Liver (tissue), 9 donors: ENCODE data around the gene TNS1. TPM values are rescaled to one million over a fixed set of nuclear protein-coding genes. Genes with fewer than 3 reads are reported as not detected.

Experiments
- DNase-seq: peaks from one replicate; pipeline ENCODE4 v3.0.0-alpha.2; 2017; ENCODE audit warnings: low spot score
- H3K27ac ChIP-seq, 2 donors: one replicate each; pipeline ENCODE4 v1.7.0; 2013; ENCODE audit warnings: inconsistent platforms in 2 of 2, low read length in 2 of 2, control low read depth in 1 of 2, low read depth in 1 of 2, mild to moderate bottlenecking in 1 of 2
- H3K27me3 ChIP-seq, 4 donors: one replicate each; pipeline versions ENCODE4 v1.6.1 to v1.7.0; 2013; ENCODE audit warnings: low read length in 3 of 4, inconsistent platforms in 1 of 4, mild to moderate bottlenecking in 1 of 4, moderate library complexity in 1 of 4; ENCODE audit not compliant: control insufficient read depth in 4 of 4, insufficient read depth in 4 of 4
- H3K36me3 ChIP-seq, 4 donors: one replicate each; pipeline versions ENCODE4 v1.6.1 to v1.7.0; 2013; ENCODE audit warnings: low read length in 3 of 4, mild to moderate bottlenecking in 3 of 4, low read depth in 1 of 4, moderate library complexity in 1 of 4; ENCODE audit not compliant: control insufficient read depth in 4 of 4, insufficient read depth in 3 of 4
- H3K4me1 ChIP-seq, 4 donors: one replicate each; pipeline versions ENCODE4 v1.6.1 to v1.7.0; 2013; ENCODE audit warnings: low read length in 3 of 4, mild to moderate bottlenecking in 3 of 4, moderate library complexity in 1 of 4; ENCODE audit not compliant: control insufficient read depth in 4 of 4, insufficient read depth in 4 of 4
- H3K4me3 ChIP-seq, 3 donors: one replicate each; pipeline versions ENCODE4 v1.6.1 to v1.7.0; 2013; ENCODE audit warnings: low read length in 3 of 3, control low read depth in 1 of 3, low read depth in 1 of 3, mild to moderate bottlenecking in 1 of 3
- H3K9ac ChIP-seq, 2 donors: one replicate each; pipeline ENCODE4 v1.7.0; 2013; ENCODE audit warnings: low read length in 2 of 2, mild to moderate bottlenecking in 2 of 2, moderate library complexity in 2 of 2, control low read depth in 1 of 2, low read depth in 1 of 2
- H3K9me3 ChIP-seq, 4 donors: one replicate each; pipeline versions ENCODE4 v1.6.1 to v1.7.0; 2013; ENCODE audit warnings: low read length in 3 of 4; ENCODE audit not compliant: control insufficient read depth in 4 of 4
- FOXA1 ChIP-seq: IDR thresholded peaks from 2 replicates; pipeline ENCODE4 v1.6.1; 2016; ENCODE audit warnings: antibody characterized with exemption
- FOXA2 ChIP-seq: IDR thresholded peaks from 2 replicates; pipeline ENCODE4 v1.6.1; 2016; ENCODE audit warnings: antibody characterized with exemption
- GABPA ChIP-seq, 2 donors: IDR thresholded peaks in 1 of 2; conservative IDR thresholded peaks in 1 of 2; 2 replicates each; pipeline ENCODE4 v1.6.1; 2016; ENCODE audit warnings: antibody characterized with exemption in 2 of 2, mild to moderate bottlenecking in 1 of 2, moderate library complexity in 1 of 2
- HNF4A ChIP-seq, 2 donors: conservative IDR thresholded peaks; 2 replicates each; pipeline ENCODE4 v1.6.1; 2016; ENCODE audit warnings: antibody characterized with exemption in 2 of 2, mild to moderate bottlenecking in 2 of 2
- JUND ChIP-seq, 2 donors: IDR thresholded peaks; 2 replicates each; pipeline ENCODE4 v1.6.1; 2016; ENCODE audit warnings: antibody characterized with exemption in 2 of 2
- MAX ChIP-seq: IDR thresholded peaks from 2 replicates; pipeline ENCODE4 v1.6.1; 2016; ENCODE audit warnings: antibody characterized with exemption
- RAD21 ChIP-seq, 2 donors: IDR thresholded peaks; 2 replicates each; pipeline ENCODE4 v1.6.1; 2016; ENCODE audit warnings: antibody characterized with exemption in 2 of 2, mild to moderate bottlenecking in 2 of 2
- TAF1 ChIP-seq: conservative IDR thresholded peaks from 2 replicates; pipeline ENCODE4 v1.6.1; 2016; ENCODE audit warnings: antibody characterized with exemption, mild to moderate bottlenecking
- ZBTB33 ChIP-seq: IDR thresholded peaks from 2 replicates; pipeline ENCODE4 v1.6.1; 2016; ENCODE audit warnings: antibody characterized with exemption
- WGBS: extraction: QIAGEN DNeasy Blood & Tissue Kit; methylation state at CpG from one replicate; pipeline ENCODE4 v1.1.7; 2013; 5-methylcytosine and 5-hydroxymethylcytosine counted together
- polyA plus RNA-seq, 2 donors: library from polyadenylated mRNA; stranded (reverse) in 1 of 2; unstranded in 1 of 2; fragments of 200-250 nt in 1 of 2; fragments of >200 nt in 1 of 2; fragmentation: Nextera tagmentation in 1 of 2; extraction: Ambion mirVana in 1 of 2; gene quantifications; one replicate each; pipeline versions ENCODE4 v1.2.1 to v1.2.3, GENCODE V29; 2013 to 2015
- total RNA-seq, 2 donors: library from RNA; depleted of rRNA; stranded (reverse); fragments of >200 nt; gene quantifications; one replicate each; pipeline ENCODE4 v1.2.3, GENCODE V29; 2014
- donor health status: healthy.
- donor health status: healthy.
- donor health status: healthy.
- donor health status: healthy.
- donor health status: healthy.

The TNS1 gene
- total and polyA plus RNA-seq, 4 donors = 16.3 to 128 (median 57.3) TPM

DNA sequence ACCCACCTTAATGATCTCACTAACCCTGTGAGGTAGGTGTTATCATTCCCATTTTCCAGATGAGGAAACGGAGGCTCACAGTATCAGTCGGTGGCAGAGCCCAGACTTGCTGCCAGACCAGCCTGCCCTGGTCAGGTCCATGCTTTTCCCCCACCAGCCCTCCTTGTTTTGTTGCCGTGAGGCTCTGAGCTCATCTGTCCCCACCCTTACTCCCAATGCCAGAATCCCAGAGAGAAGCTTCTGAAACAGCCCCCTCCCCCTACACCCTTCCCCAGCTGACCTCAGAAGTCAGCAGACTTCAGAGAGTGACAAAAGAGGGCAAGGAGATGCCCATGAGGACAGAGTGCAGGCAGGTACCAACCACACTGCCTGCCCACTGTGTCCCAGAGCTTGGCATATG is 20.8 kb upstream of the TNS1 start:
- no peak for TF ChIP-seq RAD21 (IDR thresholded peaks at IDR 0.05)
- TF ChIP-seq TAF1 = no peak
- 86% methylated on average over 3 of the region's 3 CpGs for WGBS
- H3K4me3 ChIP-seq = no peak overlapping the region
- H3K27ac ChIP-seq = no peak overlapping the region
- no peak overlapping the region for H3K9ac ChIP-seq
- no peaks in the 10 kb centered on the region for H3K36me3 ChIP-seq
- H3K27me3 ChIP-seq = no peaks in the 10 kb centered on the region
- H3K4me1 ChIP-seq = no peaks in the 10 kb centered on the region
- no peak for DNase-seq
- H3K9me3 ChIP-seq = no peaks in the 10 kb centered on the region

DNA sequence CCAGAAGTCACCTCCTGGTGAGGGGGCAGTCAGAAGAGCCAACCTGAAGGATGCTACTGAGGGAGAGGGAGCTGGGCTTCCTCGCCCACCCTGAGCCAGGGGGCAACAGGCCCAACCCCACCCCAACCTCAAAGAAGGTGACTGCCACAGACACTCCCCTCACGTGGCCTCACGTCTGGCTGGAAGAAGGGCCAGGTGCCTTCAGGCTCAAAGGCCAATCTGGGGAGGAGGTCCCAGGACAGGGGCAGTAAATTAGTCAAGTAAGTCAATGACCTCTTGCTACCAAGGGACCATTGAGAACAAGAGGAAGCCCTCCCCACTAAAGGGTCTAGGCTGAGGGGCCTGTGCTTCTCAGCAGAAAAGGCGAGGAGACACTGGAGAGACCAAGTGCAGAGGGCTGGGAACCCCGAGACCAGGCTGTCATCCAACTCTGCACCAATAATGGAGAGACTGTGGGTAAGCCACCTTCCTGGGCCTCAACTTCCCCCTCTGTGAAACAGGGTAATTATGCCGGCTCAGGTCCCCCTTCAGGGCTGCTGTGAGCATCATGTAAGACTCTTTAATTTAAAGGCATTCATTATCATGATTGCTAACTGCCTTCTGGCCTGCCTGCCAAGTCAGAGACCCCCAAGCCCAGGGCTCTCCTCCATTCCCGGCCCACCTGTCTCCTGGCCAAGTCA is 20.2 kb upstream of the TNS1 start:
- WGBS = 90% methylated on average over 7 of the region's 7 CpGs
- Histone ChIP-seq H3K9ac (no peak overlapping the region), H3K36me3 (no peaks in the 10 kb centered on the region), H3K27me3 (no peaks in the 10 kb centered on the region), H3K4me3 (no peak overlapping the region), H3K4me1 (peaks cover 0 to 2% (median under 1%) of the 10 kb centered on the region in 4 donors), H3K27ac (no peak overlapping the region), H3K9me3 (no peaks in the 10 kb centered on the region)
- DNase-seq = no peak
- no peak for TF ChIP-seq FOXA2

- Histone ChIP-seq H3K9ac (no peak overlapping the region), H3K27ac (no peak overlapping the region), H3K36me3 (no peaks in the 10 kb centered on the region), H3K27me3 (no peaks in the 10 kb centered on the region), H3K4me3 (no peak overlapping the region), H3K4me1 (peaks cover 0 to 9% (median 5%) of the 10 kb centered on the region in 4 donors), H3K9me3 (no peaks in the 10 kb centered on the region)
- no peak for DNase-seq
- TF ChIP-seq FOXA1 = no peak
- no peak for TF ChIP-seq GABPA (IDR thresholded peaks at IDR 0.05 in 1 of 2, conservative IDR thresholded peaks at IDR 0.05 in 1 of 2)
- TF ChIP-seq RAD21 (IDR thresholded peaks at IDR 0.05) = no peak
- 95% methylated on average over 10 of the region's 10 CpGs for WGBS
Observed at GRCh38 chr2:218022131-218022850, 19.5 kb upstream of the TNS1 start.

- TF ChIP-seq RAD21 (IDR thresholded peaks at IDR 0.05) = no peak
- TF ChIP-seq JUND (IDR thresholded peaks at IDR 0.05) = no peak
- no peak for TF ChIP-seq TAF1
- no peak for TF ChIP-seq ZBTB33
- TF ChIP-seq MAX = no peak
- no peak for TF ChIP-seq HNF4A (conservative IDR thresholded peaks at IDR 0.05)
- Histone ChIP-seq H3K4me1 (peaks cover 0 to 10% (median 5%) of the 10 kb centered on the region in 4 donors), H3K4me3 (no peak overlapping the region), H3K27me3 (no peaks in the 10 kb centered on the region), H3K27ac (no peak overlapping the region), H3K9me3 (no peaks in the 10 kb centered on the region), H3K36me3 (no peaks in the 10 kb centered on the region), H3K9ac (no peak overlapping the region)
- 86% methylated on average over 12 of the region's 12 CpGs for WGBS
- DNase-seq = no peak
Observed at GRCh38 chr2:218021536-218022071, 18.8 kb upstream of the TNS1 start.
